Measurements from ENCODE around the gene MYADML2. TPM values are rescaled to one million over a fixed set of nuclear protein-coding genes. Genes with fewer than 3 reads are reported as not detected.
A peak's percentile ranks its signal among the peaks of the same experiment; 100 is the strongest.

The MYADML2 gene
- total RNA-seq, 4 donors from 2014 or later = 0.76 TPM; not detected in 3

GRCh38 chr17:81929253-81930141, 17.5 kb downstream of the MYADML2 start:
- Histone ChIP-seq H3K9me3 (no peaks in the 10 kb centered on the region), H3K4me3 (no peak overlapping the region), H3K27ac (no peak overlapping the region), H3K4me1 (peaks cover 3 to 41% (median 22%) of the 10 kb centered on the region in 4 donors), H3K27me3 (no peaks in the 10 kb centered on the region), H3K36me3 (no peaks in the 10 kb centered on the region)
- TF ChIP-seq, protein P1, sequence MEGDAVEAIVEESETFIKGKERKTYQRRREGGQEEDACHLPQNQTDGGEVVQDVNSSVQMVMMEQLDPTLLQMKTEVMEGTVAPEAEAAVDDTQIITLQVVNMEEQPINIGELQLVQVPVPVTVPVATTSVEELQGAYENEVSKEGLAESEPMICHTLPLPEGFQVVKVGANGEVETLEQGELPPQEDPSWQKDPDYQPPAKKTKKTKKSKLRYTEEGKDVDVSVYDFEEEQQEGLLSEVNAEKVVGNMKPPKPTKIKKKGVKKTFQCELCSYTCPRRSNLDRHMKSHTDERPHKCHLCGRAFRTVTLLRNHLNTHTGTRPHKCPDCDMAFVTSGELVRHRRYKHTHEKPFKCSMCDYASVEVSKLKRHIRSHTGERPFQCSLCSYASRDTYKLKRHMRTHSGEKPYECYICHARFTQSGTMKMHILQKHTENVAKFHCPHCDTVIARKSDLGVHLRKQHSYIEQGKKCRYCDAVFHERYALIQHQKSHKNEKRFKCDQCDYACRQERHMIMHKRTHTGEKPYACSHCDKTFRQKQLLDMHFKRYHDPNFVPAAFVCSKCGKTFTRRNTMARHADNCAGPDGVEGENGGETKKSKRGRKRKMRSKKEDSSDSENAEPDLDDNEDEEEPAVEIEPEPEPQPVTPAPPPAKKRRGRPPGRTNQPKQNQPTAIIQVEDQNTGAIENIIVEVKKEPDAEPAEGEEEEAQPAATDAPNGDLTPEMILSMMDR (IDR thresholded peaks at IDR 0.05) = no peak
- no peak for TF ChIP-seq POLR2A (IDR thresholded peaks at IDR 0.05)
- no peak for DNase-seq

- Histone ChIP-seq H3K27me3 (no peaks in the 10 kb centered on the region), H3K36me3 (no peaks in the 10 kb centered on the region), H3K4me1 (peaks cover 11 to 49% (median 22%) of the 10 kb centered on the region in 4 donors), H3K9me3 (no peaks in the 10 kb centered on the region), H3K4me3 (peak overlapping the region; percentile 96 to 100 (median 98)), H3K27ac (no peak overlapping the region)
- DNase-seq = no peak
- TF ChIP-seq, protein P1 (IDR thresholded peaks at IDR 0.05) = no peak
- TF ChIP-seq POLR2A (IDR thresholded peaks at IDR 0.05) = no peak
Measured at GRCh38 chr17:81928544-81929252, 18.3 kb downstream of the MYADML2 start.

GRCh38 chr17:81927653-81928543, 19.1 kb downstream of the MYADML2 start, which contains the start of gene MAFG:
Gene MAFG (minus strand): TSS chr17:81927735. CDS start chr17:81923185, 4,550 bp downstream.
- TF ChIP-seq, protein P1 (IDR thresholded peaks at IDR 0.05) = peak in 3 of 6 experiments; percentile 12 to 15 (median 14)
- peak; percentile 67 to 68 for TF ChIP-seq POLR2A (IDR thresholded peaks at IDR 0.05)
- peak; percentile 92 to 96 (median 94) for DNase-seq
- no peaks in the 10 kb centered on the region for H3K9me3 ChIP-seq
- H3K27ac ChIP-seq = peak within 1 kb of the TSS; percentile 94 to 100 (median 97)
- peak within 1 kb of the TSS; percentile 96 to 100 (median 98) for H3K4me3 ChIP-seq
- H3K36me3 ChIP-seq = peaks cover 0 to under 1% (median 0%) of the 10 kb centered on the region in 3 donors
- no peaks in the 10 kb centered on the region for H3K27me3 ChIP-seq
- H3K4me1 ChIP-seq = peaks cover 13 to 57% (median 22%) of the 10 kb centered on the region in 4 donors

GRCh38 chr17:81927152-81927652, 19.8 kb downstream of the MYADML2 start:
- peak overlapping the region; percentile 94 to 100 (median 97) for H3K27ac ChIP-seq
- DNase-seq = no peak
- TF ChIP-seq, protein P1 (IDR thresholded peaks at IDR 0.05) = no peak
- TF ChIP-seq POLR2A (IDR thresholded peaks at IDR 0.05) = no peak
- H3K27me3 ChIP-seq = no peaks in the 10 kb centered on the region
- H3K4me1 ChIP-seq = peaks cover 13 to 64% (median 23%) of the 10 kb centered on the region in 4 donors
- no peaks in the 10 kb centered on the region for H3K9me3 ChIP-seq
- H3K36me3 ChIP-seq = peaks cover 0 to 7% (median 0%) of the 10 kb centered on the region in 3 donors
- H3K4me3 ChIP-seq = peak overlapping the region; percentile 96 to 100 (median 98)

All from Peyer's patch (tissue), 4 donors.